ENCODE data around the gene IFNA14.

Gene IFNA14

DNA sequence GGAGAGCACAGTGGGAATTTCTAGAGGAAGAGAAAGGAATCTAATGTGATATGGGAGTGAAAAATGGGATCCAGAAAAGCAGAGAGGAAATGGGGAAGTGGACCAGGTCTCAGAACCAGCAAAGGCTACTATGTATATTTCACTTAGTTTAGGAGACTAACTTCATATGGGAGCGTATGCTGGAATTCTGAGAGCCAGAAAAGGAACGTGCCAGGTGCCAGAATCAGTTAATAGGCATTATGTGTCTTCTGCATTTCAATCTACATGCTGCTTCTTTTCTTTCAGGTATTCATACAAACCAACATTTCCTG lies 28.5 kb upstream of the IFNA14 start:
- no peak for TF ChIP-seq TAF1 (IDR thresholded peaks at IDR 0.05; ENCODE audit: borderline replicate concordance, insufficient read depth, low read length)
- TF ChIP-seq SIN3A (IDR thresholded peaks at IDR 0.05; ENCODE audit: borderline replicate concordance, insufficient read depth, low read length), result no peak
- no peak for TF ChIP-seq FOXP2 (optimal IDR thresholded peaks at IDR 0.05; ENCODE audit: borderline replicate concordance, extremely low read depth, extremely low read length, insufficient read depth)
- TF ChIP-seq POLR2AphosphoS5 (IDR thresholded peaks at IDR 0.05; ENCODE audit: low read depth, low read length), result no peak
- TF ChIP-seq, protein P1, sequence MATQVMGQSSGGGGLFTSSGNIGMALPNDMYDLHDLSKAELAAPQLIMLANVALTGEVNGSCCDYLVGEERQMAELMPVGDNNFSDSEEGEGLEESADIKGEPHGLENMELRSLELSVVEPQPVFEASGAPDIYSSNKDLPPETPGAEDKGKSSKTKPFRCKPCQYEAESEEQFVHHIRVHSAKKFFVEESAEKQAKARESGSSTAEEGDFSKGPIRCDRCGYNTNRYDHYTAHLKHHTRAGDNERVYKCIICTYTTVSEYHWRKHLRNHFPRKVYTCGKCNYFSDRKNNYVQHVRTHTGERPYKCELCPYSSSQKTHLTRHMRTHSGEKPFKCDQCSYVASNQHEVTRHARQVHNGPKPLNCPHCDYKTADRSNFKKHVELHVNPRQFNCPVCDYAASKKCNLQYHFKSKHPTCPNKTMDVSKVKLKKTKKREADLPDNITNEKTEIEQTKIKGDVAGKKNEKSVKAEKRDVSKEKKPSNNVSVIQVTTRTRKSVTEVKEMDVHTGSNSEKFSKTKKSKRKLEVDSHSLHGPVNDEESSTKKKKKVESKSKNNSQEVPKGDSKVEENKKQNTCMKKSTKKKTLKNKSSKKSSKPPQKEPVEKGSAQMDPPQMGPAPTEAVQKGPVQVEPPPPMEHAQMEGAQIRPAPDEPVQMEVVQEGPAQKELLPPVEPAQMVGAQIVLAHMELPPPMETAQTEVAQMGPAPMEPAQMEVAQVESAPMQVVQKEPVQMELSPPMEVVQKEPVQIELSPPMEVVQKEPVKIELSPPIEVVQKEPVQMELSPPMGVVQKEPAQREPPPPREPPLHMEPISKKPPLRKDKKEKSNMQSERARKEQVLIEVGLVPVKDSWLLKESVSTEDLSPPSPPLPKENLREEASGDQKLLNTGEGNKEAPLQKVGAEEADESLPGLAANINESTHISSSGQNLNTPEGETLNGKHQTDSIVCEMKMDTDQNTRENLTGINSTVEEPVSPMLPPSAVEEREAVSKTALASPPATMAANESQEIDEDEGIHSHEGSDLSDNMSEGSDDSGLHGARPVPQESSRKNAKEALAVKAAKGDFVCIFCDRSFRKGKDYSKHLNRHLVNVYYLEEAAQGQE (IDR thresholded peaks at IDR 0.05; ENCODE audit: insufficient read depth in 1 of 2, low read depth in 2 of 2, low read length in 2 of 2), result no peak

DNA sequence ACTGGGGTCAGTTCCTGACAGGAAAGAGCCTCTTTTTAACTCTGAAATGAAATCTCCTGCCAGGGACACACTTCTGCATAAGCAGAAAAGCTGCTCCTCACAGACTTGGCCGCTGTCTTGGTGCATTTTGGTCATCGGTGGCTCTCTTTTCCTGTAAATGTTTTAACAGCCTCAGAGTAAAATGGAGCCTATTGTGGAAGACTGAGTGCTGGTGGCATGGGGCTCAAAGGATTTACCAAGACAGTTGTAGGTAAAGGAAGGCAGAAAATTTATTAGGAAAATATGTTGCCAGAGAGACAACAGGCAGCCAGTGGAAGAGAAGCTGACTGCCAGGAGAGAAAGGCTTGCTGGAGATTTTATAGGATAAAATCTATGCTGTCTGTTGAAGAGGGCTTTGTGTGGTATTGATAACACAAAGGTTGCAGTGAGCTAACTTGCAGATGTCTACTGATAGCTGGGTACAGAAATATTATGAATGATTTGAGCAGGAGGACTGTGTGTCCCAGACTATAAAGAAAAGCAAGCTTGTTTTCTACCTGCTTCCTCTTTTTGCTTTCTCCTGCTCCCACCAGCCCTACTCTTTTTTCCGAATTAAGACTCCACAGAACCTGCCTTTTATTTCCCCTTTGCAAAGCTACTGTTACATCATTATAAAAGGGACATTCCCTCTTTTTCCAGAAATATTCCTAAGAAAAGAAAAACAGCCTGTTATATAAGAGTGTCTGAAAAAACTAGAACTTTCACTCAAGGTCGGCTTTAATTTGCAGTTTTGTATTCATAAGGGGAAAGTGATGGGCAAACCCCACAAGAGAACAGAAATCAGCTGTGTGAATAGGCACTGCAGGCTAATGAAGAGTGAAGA lies 27.9 kb upstream of the IFNA14 start:
- no peak for TF ChIP-seq FOXP2 (optimal IDR thresholded peaks at IDR 0.05; ENCODE audit: borderline replicate concordance, extremely low read depth, extremely low read length, insufficient read depth)

DNA sequence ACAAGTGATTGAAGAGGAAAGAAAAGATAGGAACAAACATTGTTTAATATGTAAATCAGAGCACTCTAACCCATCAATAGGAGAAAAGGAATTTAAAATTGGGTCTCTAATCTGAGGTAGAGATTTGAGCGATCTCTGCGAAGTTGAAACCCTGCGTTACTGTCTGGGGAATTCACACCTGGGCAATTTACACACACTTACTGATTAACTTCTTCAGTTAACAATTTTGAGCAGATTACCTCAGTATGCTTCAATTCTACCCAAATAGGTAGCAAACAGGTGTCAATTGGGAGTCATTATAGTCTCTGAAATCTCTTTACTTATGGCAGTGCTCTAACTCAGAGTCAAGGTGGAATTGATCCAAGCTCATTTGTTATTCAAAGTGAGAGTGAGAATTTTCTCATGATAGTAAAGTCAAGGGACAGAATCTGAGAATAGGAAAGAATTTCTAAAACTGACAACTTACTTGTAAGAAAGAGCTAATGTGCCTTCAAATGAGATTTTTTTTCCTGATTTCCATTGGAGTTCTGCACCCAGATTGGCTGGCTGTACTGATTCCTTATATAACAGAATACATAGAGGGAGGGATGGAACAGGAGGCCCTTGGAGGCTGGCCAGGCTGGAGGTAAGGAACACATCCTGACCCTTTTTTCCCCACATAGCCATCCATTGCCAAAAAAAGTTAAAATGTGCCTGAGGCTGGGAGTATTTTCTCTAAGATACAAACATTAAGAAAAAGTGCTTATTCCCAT lies 27.1 kb upstream of the IFNA14 start:
- TF ChIP-seq POLR2AphosphoS5 (IDR thresholded peaks at IDR 0.05; ENCODE audit: low read depth, low read length), result no peak
- TF ChIP-seq SIN3A (IDR thresholded peaks at IDR 0.05; ENCODE audit: borderline replicate concordance, insufficient read depth, low read length), result no peak
- TF ChIP-seq, protein P1 (IDR thresholded peaks at IDR 0.05; ENCODE audit: insufficient read depth in 1 of 2, low read depth in 2 of 2, low read length in 2 of 2), result no peak
- no peak for TF ChIP-seq TAF1 (IDR thresholded peaks at IDR 0.05; ENCODE audit: borderline replicate concordance, insufficient read depth, low read length)
- TF ChIP-seq FOXP2 (optimal IDR thresholded peaks at IDR 0.05; ENCODE audit: borderline replicate concordance, extremely low read depth, extremely low read length, insufficient read depth), result no peak

DNA sequence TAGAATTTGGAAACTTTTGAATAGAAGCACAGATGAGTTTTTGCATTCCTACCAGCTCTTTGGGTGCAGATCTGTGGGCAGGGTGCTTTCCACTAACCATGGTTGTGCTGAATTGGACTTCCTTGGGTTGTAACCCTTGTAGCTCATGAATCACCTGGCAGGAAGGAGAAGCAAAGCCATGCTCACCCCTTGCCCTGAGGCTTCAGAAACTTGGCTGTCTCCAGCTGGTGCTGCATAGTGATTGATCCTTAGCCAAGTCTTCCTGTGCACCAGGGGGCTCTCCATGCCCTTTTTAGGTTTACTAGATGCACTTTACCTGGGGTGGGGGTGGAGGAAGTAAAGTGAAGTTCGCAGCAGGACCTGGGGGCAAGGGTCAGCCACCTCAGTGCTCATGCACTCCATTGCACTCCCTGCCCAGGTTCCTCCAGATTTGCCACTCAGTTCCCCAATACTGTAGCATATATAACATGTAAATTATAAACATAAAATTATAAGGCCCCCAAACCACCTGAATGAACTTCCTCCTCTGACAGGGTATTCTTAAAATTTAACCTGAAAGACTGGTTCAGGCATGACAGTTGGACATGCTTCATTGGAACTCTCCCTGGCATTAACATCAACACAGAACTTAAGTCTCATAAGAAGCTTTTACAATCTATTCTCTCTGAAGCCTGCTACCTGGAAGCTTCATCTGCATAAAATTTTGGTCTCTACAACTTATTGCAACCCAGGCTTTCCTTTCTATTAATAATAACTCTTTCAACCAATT lies 25.8 kb upstream of the IFNA14 start:
- TF ChIP-seq, protein P1 (IDR thresholded peaks at IDR 0.05; ENCODE audit: insufficient read depth in 1 of 2, low read depth in 2 of 2, low read length in 2 of 2), result no peak
- no peak for TF ChIP-seq TAF1 (IDR thresholded peaks at IDR 0.05; ENCODE audit: borderline replicate concordance, insufficient read depth, low read length)
- no peak for TF ChIP-seq FOXP2 (optimal IDR thresholded peaks at IDR 0.05; ENCODE audit: borderline replicate concordance, extremely low read depth, extremely low read length, insufficient read depth)
- TF ChIP-seq POLR2AphosphoS5 (IDR thresholded peaks at IDR 0.05; ENCODE audit: low read depth, low read length), result no peak
- no peak for TF ChIP-seq SIN3A (IDR thresholded peaks at IDR 0.05; ENCODE audit: borderline replicate concordance, insufficient read depth, low read length)

DNA sequence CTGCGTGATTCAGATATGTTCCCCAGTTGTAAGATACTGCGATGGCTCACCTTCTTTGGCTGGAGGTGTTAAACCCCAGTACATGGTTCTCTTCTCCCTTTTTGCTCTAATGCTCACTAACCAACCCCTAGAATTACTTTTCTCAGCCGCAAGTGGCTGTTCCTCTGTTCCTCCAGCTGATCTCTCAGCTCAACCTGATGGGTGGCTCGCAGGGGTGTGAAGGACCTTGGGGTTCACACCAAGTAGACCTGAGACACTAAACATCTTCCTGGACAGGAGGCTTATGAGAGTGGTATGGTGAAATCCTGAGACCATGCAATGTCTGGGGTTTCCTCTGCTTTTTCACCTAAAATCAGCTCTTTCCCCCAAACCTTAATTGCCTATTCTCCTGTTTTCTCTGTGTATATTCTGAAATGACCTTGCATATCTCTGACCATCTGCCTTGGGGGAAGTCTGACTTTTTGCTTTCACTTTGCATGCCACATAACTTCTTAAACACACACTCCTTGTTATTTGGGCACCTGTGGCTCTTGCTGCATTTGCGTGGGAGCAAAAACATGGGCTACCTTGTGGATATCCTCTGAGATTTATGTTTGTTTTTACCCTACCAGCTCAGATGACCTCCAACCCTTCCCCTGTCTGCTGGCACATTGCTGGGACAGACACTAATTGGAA lies 15.9 kb upstream of the IFNA14 start:
- TF ChIP-seq POLR2AphosphoS5 (IDR thresholded peaks at IDR 0.05; ENCODE audit: low read depth, low read length), result no peak
- TF ChIP-seq, protein P1 (IDR thresholded peaks at IDR 0.05; ENCODE audit: insufficient read depth in 1 of 2, low read depth in 2 of 2, low read length in 2 of 2), result no peak
- TF ChIP-seq SIN3A (IDR thresholded peaks at IDR 0.05; ENCODE audit: borderline replicate concordance, insufficient read depth, low read length), result no peak
- TF ChIP-seq TAF1 (IDR thresholded peaks at IDR 0.05; ENCODE audit: borderline replicate concordance, insufficient read depth, low read length), result no peak
- TF ChIP-seq FOXP2 (optimal IDR thresholded peaks at IDR 0.05; ENCODE audit: borderline replicate concordance, extremely low read depth, extremely low read length, insufficient read depth), result no peak
